K562 (cell line): ENCODE measurements around the gene GOLGA8B.
"Not testable (repeated sequence)": the region's sequence is repeated elsewhere in the genome, so short reads cannot be mapped to it uniquely, and the experiment has no call there.

Source experiments
- CREB1 ChIP-seq, 2 experiments: sonication (generic) in 1 of 2; formaldehyde crosslinking in 1 of 2; IDR thresholded peaks; 2 replicates each; pipeline versions ENCODE4 v1.6.1 to v1.8.0; 2012 to 2022; ENCODE audit warnings: inconsistent platforms in 1 of 2, mild to moderate bottlenecking in 1 of 2, missing genetic modification reagents in 1 of 2, moderate library complexity in 1 of 2
- RBFOX2 ChIP-seq: fragments of 200-400 bp; formaldehyde crosslinking; IDR thresholded peaks from 2 replicates; pipeline ENCODE4 v1.6.1; 2017; ENCODE audit warnings: low read depth, mild to moderate bottlenecking, low read length, moderate library complexity
- TCF7 ChIP-seq: sonication (generic); IDR thresholded peaks from 2 replicates; pipeline ENCODE4 v1.6.1; 2016; ENCODE audit warnings: antibody characterized with exemption, borderline replicate concordance

DNA sequence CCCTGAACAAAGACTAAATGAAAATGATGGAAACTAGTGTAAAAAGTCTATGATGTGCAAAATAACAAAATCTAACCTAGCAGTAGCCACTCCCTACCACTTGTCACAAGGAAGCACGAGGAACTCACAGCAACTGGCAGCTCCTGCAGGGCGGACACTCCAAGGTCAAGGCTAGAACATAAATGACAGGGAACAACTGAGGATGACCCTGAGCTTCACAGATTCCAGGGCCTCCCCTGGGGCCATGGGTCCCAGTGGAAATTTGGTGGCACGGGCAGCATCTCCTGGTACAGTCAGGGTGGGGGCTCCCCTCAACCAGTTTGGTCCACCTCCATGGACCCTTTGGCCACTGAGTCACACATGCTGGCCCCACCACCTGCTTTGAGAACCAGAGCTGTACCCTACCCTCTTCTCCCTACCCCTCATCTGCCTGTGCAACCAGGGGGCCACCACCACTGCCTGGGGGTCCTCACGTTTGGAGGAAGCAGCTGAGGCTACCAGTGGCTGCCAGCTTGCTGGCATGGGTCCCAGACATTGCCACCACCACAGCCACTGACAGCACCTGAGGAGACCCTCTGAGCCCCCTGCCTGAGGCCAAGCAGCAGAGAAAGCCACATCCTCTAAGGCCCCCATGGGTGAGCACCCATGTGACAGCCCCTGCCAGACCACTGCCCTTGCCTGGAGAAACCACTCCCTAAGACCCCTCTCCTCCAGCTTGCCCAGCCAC, 13.6 kb downstream of the GOLGA8B start:
- not testable (repeated sequence) for TF ChIP-seq RBFOX2; CREB1 (IDR thresholded peaks at IDR 0.05); CREB1 (CRISPR knock-in tag; IDR thresholded peaks at IDR 0.05); TCF7
